ENCODE data around the gene GOLPH3L. TPM values are rescaled to one million over a fixed set of nuclear protein-coding genes. Genes with fewer than 3 reads are reported as not detected.
"Not testable (repeated sequence)": the region's sequence is repeated elsewhere in the genome, so short reads cannot be mapped to it uniquely, and the experiment has no call there.

Gene GOLPH3L
- total RNA-seq, 1 donor from 2014 or later = 17.3 TPM

- Mint-ChIP-seq H3K4me3 (no peak overlapping the region), H3K4me1 (no peaks in the 10 kb centered on the region), H3K9me3 (no peaks in the 10 kb centered on the region), H3K27ac (ENCODE audit: unreplicated experiment) (no peak overlapping the region), H3K36me3 (ENCODE audit: low read depth) (peaks cover 6% of the 10 kb centered on the region), H3K27me3 (ENCODE audit: low read depth) (no peaks in the 10 kb centered on the region)
- TF ChIP-seq, protein P1, sequence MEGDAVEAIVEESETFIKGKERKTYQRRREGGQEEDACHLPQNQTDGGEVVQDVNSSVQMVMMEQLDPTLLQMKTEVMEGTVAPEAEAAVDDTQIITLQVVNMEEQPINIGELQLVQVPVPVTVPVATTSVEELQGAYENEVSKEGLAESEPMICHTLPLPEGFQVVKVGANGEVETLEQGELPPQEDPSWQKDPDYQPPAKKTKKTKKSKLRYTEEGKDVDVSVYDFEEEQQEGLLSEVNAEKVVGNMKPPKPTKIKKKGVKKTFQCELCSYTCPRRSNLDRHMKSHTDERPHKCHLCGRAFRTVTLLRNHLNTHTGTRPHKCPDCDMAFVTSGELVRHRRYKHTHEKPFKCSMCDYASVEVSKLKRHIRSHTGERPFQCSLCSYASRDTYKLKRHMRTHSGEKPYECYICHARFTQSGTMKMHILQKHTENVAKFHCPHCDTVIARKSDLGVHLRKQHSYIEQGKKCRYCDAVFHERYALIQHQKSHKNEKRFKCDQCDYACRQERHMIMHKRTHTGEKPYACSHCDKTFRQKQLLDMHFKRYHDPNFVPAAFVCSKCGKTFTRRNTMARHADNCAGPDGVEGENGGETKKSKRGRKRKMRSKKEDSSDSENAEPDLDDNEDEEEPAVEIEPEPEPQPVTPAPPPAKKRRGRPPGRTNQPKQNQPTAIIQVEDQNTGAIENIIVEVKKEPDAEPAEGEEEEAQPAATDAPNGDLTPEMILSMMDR (conservative IDR thresholded peaks at IDR 0.05) = no peak
- no peak for DNase-seq (ENCODE audit: low read depth, low spot score)
Measured at GRCh38 chr1:150660584-150660983, 36.4 kb downstream of the GOLPH3L start.

- not testable (repeated sequence) for H3K27ac Mint-ChIP-seq (ENCODE audit: unreplicated experiment); DNase-seq (ENCODE audit: low read depth, low spot score); H3K4me3 Mint-ChIP-seq; H3K4me1 Mint-ChIP-seq; H3K9me3 Mint-ChIP-seq; H3K27me3 Mint-ChIP-seq (ENCODE audit: low read depth); H3K36me3 Mint-ChIP-seq (ENCODE audit: low read depth)
Measured at GRCh38 chr1:150657064-150657463, 39.9 kb downstream of the GOLPH3L start.

- not testable (repeated sequence) for H3K9me3 Mint-ChIP-seq; H3K27ac Mint-ChIP-seq (ENCODE audit: unreplicated experiment); DNase-seq (ENCODE audit: low read depth, low spot score); H3K36me3 Mint-ChIP-seq (ENCODE audit: low read depth); H3K27me3 Mint-ChIP-seq (ENCODE audit: low read depth); H3K4me3 Mint-ChIP-seq; H3K4me1 Mint-ChIP-seq
Measured at GRCh38 chr1:150654635-150655034, 42.3 kb downstream of the GOLPH3L start.

DNA sequence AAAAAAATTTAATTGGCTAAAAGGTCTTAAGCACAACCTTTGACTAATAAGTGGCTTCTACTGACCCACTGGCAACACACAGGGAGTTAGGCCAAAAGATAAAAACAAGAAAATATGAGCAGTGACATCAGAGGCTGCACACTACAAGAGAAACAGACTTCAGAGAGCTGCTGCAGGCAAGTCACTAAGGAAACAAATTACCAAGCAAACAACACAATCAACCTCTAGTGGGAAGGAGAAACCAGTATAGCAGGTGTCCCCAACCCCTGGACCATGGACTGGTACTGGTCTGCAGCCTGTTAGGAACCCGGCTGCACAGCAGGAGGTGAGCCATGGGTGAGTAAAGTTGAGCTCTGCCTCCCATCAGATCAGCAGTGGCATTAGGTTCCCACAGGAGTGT is 46.8 kb downstream of the GOLPH3L start:
- H3K4me3 Mint-ChIP-seq = no peak overlapping the region
- H3K9me3 Mint-ChIP-seq = no peaks in the 10 kb centered on the region
- no peaks in the 10 kb centered on the region for H3K27me3 Mint-ChIP-seq (ENCODE audit: low read depth)
- no peaks in the 10 kb centered on the region for H3K36me3 Mint-ChIP-seq (ENCODE audit: low read depth)
- no peak for DNase-seq (ENCODE audit: low read depth, low spot score)
- H3K4me1 Mint-ChIP-seq = no peaks in the 10 kb centered on the region
- no peak overlapping the region for H3K27ac Mint-ChIP-seq (ENCODE audit: unreplicated experiment)
- TF ChIP-seq, protein P1 (conservative IDR thresholded peaks at IDR 0.05) = no peak

DNA sequence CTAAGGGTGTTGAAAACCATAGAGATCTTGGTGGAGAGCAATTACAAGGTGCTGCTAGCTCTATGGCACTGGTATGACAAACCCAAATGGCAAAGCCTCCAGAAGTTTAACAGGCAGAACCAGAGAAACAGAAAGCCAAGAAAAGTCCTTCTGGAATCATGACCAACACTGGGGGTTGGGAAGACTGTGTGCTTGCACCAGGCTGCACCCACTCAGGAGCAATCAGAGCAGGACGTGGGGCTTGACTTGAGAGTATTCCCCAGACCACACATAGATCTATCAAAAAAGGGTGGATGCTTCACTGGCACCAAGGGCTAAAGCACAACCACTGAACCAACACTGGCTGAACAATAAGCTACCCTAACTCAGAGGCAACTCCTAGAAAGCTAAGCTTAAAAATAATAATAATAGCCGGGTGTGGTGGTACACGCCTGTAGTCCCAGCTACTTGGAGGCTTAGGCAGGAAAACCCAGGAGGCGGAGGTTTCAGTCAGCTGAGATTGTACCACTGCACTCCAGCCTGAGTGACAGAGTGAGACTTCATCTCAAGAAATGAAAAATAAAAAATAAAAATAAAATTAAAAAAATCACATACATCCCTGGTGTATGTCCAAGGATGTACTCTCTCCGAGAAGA is 47.4 kb downstream of the GOLPH3L start:
- Mint-ChIP-seq H3K27ac (ENCODE audit: unreplicated experiment) (no peak overlapping the region), H3K36me3 (ENCODE audit: low read depth) (no peaks in the 10 kb centered on the region)
- TF ChIP-seq, protein P1 (conservative IDR thresholded peaks at IDR 0.05) = no peak

GRCh38 chr1:150642296-150642695 is 54.7 kb downstream of the GOLPH3L start:
- TF ChIP-seq, protein P1 (conservative IDR thresholded peaks at IDR 0.05) = no peak
- no peaks in the 10 kb centered on the region for H3K36me3 Mint-ChIP-seq (ENCODE audit: low read depth)
- peaks cover 2% of the 10 kb centered on the region for H3K9me3 Mint-ChIP-seq
- peaks cover 7% of the 10 kb centered on the region for H3K4me1 Mint-ChIP-seq
- no peak overlapping the region for H3K27ac Mint-ChIP-seq (ENCODE audit: unreplicated experiment)
- no peak overlapping the region for H3K4me3 Mint-ChIP-seq
- no peak for DNase-seq (ENCODE audit: low read depth, low spot score)
- H3K27me3 Mint-ChIP-seq (ENCODE audit: low read depth) = no peaks in the 10 kb centered on the region

More for the DNA sequence above, 47.4 kb downstream of the GOLPH3L start:
- no peaks in the 10 kb centered on the region for H3K9me3 Mint-ChIP-seq
- DNase-seq (ENCODE audit: low read depth, low spot score) = no peak
- no peaks in the 10 kb centered on the region for H3K4me1 Mint-ChIP-seq
- H3K27me3 Mint-ChIP-seq (ENCODE audit: low read depth) = no peaks in the 10 kb centered on the region
- H3K4me3 Mint-ChIP-seq = no peak overlapping the region

- not testable (repeated sequence) for H3K27me3 Mint-ChIP-seq (ENCODE audit: low read depth); H3K36me3 Mint-ChIP-seq (ENCODE audit: low read depth); H3K9me3 Mint-ChIP-seq; H3K4me3 Mint-ChIP-seq; DNase-seq (ENCODE audit: low read depth, low spot score); H3K4me1 Mint-ChIP-seq
- peak overlapping the region; percentile 74 for H3K27ac Mint-ChIP-seq (ENCODE audit: unreplicated experiment)
Measured at GRCh38 chr1:150641126-150641815, 55.7 kb downstream of the GOLPH3L start.

- DNase-seq (ENCODE audit: low read depth, low spot score); H3K36me3 Mint-ChIP-seq (ENCODE audit: low read depth); H3K9me3 Mint-ChIP-seq; H3K4me3 Mint-ChIP-seq; H3K27me3 Mint-ChIP-seq (ENCODE audit: low read depth); H3K27ac Mint-ChIP-seq (ENCODE audit: unreplicated experiment): not testable (repeated sequence)
- H3K4me1 Mint-ChIP-seq = peaks cover 20% of the 10 kb centered on the region
Measured at GRCh38 chr1:150638430-150638829, 58.5 kb downstream of the GOLPH3L start.

- DNase-seq (ENCODE audit: low read depth, low spot score); H3K27ac Mint-ChIP-seq (ENCODE audit: unreplicated experiment); H3K36me3 Mint-ChIP-seq (ENCODE audit: low read depth); H3K9me3 Mint-ChIP-seq; H3K4me3 Mint-ChIP-seq; H3K27me3 Mint-ChIP-seq (ENCODE audit: low read depth): not testable (repeated sequence)
- H3K4me1 Mint-ChIP-seq = peaks cover 16% of the 10 kb centered on the region
Measured at GRCh38 chr1:150634839-150635622, 61.9 kb downstream of the GOLPH3L start.
